GM12872 (cell line): ENCODE results near the gene TEX14.

Experiments
- CTCF ChIP-seq: IDR thresholded peaks from 3 replicates; pipeline ENCODE4 v1.5.1; 2011; ENCODE audit warnings: low read depth, mild to moderate bottlenecking, low read length, moderate library complexity; ENCODE audit not compliant: insufficient read depth

The TEX14 gene

GRCh38 chr17:58660621-58661020 lies 31.2 kb downstream of the TEX14 start:
- TF ChIP-seq CTCF: no peak

- no peak for TF ChIP-seq CTCF
Observed at GRCh38 chr17:58658804-58659713, 32.8 kb downstream of the TEX14 start.

- TF ChIP-seq CTCF: no peak
Observed at GRCh38 chr17:58648236-58648635, 43.6 kb downstream of the TEX14 start.

- no peak for TF ChIP-seq CTCF
Observed at GRCh38 chr17:58643147-58643546, 48.7 kb downstream of the TEX14 start.

- TF ChIP-seq CTCF: no peak
Observed at GRCh38 chr17:58641887-58642311, 49.9 kb downstream of the TEX14 start.

- TF ChIP-seq CTCF: no peak
Observed at GRCh38 chr17:58640202-58640601, 51.6 kb downstream of the TEX14 start.

GRCh38 chr17:58639681-58640080 lies 52.2 kb downstream of the TEX14 start:
- TF ChIP-seq CTCF: no peak
